Measurements from ENCODE around the gene PSMD6.
A peak's percentile ranks its signal among the peaks of the same experiment; 100 is the strongest.

PSMD6 gene

DNA sequence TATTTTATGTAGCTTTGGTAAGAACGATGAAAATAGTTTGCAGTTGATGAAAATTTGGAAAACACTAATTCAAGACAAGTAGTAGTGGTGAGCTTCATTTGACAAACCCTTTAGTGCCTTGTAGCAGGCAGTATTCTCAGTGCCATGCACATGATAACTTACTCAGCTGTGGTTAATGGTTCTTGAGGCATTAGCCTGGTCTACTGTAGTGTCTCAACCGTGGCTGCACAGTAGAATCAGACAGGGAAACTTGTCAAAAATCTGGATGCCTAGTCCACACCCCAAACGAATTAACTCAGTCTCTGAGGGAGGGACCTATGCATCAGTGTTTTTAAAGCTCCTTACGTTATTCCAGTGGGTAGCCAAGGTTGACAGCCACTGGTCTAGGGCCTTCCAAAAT lies 45.4 kb downstream of the PSMD6 start:
- DNase-seq (ENCODE audit: low read depth in 2 of 2): no peak

DNA sequence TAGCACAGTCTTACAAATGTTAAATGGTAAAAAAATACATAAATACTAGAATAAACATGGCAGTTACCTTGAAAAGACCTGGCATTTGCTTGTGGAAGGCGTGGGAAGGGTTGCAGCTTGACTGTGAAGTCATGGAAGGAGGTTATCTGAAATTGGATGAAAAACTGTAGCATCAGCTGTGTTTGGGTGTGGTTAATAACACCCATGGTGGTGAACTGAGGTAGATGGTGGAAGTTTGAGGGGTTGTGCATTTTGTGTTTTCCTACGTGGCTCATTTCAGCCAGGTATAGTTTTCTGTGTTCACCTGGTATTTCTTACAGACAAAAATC lies 46.5 kb downstream of the PSMD6 start:
- DNase-seq (ENCODE audit: low read depth in 2 of 2): no peak

DNA sequence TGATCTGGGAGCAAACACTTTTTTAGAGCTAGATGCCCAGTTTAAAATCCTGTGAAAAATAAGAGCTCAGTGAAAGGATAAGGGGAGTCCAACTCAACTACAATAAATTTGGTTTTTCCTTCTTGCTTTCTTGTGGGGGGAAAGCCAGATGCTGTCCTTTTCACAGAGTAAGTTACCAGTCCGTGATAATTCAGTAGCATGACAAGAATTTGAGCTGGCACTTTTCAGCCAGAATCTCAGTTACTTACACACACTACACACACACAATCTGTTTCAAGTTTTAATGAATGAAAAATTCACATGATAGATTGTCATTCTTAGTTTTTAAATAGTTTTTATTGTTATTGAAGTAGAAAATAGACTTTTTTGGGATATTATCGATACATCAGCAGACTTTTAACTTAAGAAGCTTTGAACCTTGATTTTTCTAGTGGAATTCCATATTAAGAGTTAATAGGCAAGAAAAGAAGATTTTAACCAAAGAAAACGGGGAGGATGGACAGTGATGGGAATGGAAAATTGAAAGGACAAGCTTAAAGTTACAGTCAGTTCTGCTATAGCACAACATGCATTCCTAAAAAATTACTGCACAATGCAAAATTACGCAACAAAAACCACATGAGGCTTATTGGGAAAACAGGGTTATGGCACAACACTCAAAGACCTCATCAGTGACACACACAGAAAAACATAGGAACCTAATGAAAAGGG lies 47.0 kb downstream of the PSMD6 start:
- DNase-seq (ENCODE audit: low read depth in 2 of 2): no peak

DNA sequence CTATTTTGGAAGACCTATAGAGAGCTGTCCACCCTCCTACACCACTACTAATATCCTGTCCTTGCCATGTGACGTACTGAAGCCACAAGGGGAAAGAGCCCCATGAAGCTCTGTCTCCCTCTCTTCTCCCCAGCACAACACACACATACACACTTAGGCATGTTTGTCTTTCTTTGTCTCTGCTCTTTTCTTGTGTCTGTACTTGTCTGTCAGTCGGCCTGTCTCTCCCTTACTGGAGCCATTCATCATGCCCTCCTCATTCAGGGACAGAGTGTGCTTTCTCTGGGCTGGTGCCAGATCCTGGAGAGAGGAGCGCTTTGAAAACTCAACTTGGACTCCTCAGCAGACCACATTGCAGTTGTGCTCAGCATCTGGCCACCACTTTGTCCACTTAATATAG lies 47.6 kb downstream of the PSMD6 start:
- no peak for DNase-seq (ENCODE audit: low read depth in 2 of 2)

DNA sequence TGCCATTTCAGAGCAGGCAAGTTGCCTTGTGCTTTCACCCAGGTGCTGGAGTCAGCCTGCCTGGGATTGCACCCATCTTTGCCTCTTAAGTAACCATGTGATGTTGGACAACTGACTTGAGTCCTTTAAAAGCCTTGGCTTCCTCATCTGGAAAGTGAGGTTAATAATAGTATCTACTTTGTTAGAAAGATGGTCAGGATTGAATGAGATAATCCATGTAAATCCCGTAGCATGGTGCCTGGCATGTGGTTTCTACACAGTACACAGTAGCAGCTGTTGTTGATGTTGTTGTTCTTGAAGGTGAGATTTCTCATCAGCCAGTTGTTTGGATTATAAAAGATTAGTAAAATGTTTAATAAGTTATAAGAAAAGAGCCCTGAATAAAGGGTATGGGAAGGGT lies 48.8 kb downstream of the PSMD6 start:
- DNase-seq (ENCODE audit: low read depth in 2 of 2): no peak

DNA sequence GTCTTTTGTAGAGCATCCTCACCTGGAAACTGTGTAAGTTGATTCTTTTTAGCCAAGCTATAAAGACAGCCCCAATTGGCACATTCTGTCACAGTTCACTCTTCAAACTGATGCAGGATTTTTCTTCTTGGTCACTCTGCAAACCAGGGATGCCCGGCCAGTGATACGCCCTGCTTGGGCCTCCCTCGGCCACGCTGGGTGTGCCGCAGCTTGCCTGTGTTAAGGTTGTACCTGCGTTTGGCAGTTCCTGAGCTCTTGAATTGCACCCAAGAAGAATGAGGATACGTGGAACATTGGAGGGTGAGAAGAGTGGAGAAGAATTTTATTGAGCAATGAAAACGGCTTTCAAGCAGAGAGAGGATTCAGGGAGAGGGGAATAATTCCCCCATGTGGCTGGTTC lies 49.9 kb downstream of the PSMD6 start:
- DNase-seq (ENCODE audit: low read depth in 2 of 2): no peak

DNA sequence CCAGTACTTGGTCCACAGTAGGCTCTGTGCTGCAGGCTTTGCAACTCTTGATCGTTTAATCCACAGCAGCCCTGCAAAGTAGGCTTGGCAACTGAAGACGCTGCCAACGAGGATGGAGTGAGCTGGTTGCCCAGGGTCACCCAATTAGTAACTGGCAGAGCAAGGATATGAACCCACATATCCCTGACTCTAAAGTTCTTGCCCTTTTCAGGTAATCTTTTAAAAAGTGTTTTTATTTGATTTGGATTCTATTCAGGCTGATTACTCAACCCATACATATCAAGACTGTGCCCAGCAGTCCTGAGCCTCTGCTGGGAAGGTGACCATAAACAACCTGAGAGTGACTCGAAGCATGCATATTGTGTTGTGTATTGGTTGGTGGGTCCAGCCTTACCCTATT lies 50.3 kb downstream of the PSMD6 start:
- no peak for DNase-seq (ENCODE audit: low read depth in 2 of 2)

DNA sequence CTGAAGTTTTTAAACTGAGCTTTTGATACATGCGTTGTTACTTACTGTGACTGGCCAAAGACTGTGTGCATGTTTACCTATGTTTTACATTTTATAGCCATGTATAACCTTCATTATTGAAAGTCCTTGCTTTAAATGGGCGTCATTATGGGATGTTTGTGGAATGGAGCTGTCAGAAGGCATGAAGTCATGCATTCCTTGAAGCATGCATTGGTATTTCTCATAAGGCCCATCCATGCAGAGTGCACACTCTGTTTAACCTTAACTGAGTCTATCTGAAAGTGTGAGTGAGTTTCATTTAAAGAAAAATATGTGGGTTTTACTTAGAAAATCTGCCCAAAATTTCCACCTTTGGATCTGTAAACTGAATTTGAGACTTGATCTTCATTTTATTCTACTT lies 51.1 kb downstream of the PSMD6 start:
- no peak for DNase-seq (ENCODE audit: low read depth in 2 of 2)

DNA sequence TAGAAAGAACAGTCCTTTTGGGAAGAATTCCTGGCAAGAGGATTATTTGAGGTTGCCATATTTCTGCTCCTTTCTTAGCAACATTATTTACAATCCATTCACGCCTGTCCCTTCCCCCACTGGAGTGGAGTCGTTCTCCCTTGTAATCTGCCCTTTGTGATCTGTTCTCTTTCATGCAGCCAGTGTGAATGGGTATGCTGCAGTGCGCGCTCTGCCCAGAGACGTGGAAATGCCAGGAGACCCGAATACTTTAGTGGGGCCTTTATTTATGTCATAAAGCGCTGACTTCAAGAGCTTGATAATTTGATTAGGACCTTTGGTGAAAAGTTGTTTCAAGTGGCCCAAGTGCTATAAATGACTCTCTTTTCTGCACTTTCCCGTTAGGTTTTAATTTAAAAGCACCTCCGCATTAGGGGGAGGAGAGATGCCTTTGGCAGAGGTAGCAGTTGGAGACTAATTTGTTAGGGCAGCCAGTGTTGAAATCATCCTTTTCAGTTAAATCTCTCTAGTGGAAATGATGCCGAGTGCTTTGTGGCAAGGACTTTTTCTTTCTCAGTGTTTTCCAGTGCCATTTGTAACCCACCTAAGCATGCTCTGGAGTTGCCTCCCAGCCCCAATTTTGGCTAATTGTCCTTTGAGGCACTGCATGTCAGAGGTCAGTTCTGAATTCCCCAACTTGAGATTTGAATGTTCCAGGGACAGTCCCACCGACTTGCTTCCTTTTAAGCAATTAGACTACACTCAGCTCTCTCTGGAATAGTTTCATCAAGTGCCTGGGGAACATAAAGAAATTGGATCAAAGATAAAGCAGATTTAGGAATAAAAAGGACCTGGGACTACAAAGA lies 52.4 kb downstream of the PSMD6 start:
- DNase-seq (ENCODE audit: low read depth in 2 of 2): no peak

DNA sequence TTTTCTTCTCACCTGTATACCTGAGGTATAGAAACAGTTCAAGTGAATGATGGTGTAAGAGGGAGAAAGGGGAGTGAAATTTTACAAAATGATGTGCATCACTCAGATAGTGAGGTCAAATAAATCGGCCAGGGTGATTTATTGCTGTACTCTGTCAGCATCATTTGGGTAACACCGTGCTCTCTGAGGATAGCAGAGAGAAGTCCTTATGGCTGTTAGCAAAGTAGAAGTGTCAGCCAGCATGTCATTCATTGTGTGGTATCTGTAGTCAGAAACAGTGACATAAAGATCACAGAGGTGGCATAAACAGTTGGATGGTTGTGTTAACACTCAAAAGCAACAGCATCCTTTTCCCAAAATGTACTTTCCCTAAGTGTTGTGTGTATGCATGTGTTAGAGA lies 53.4 kb downstream of the PSMD6 start:
- no peak for DNase-seq (ENCODE audit: low read depth in 2 of 2)

DNA sequence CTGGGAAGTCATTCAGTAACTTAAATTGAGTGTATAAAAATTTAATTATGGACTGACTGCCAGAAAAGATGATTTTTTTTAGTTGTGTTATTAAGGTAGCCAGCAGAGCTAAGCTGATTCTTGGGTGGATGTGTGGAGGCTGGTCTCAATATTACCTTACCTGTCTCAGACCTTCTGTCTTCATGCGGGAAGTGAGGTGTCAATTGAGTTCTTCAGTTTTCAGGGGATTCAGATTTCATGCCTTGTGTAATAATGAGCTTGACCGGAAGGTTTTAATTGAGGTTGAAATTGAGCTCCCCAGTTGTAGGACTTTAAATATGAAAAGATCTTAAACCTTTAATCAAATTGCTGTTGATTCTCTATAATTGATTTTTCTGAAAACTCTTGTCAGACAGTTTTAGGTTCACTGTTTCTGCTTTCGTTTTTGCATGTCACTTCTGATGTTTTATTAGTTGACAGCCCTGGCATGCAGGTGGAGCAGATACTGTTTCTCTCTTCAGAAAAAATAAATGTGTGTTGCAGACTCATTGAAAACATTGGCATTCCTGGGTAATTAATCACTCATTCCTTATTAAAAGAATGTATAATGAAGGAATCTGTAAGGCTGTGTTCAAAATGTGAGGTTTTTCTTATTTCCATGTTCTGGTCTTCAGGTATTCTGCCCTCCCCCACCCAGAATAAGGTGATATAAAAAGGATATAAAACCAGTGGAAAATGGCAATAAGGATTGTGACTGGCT lies 54.5 kb downstream of the PSMD6 start:
- no peak for DNase-seq (ENCODE audit: low read depth in 2 of 2)

DNA sequence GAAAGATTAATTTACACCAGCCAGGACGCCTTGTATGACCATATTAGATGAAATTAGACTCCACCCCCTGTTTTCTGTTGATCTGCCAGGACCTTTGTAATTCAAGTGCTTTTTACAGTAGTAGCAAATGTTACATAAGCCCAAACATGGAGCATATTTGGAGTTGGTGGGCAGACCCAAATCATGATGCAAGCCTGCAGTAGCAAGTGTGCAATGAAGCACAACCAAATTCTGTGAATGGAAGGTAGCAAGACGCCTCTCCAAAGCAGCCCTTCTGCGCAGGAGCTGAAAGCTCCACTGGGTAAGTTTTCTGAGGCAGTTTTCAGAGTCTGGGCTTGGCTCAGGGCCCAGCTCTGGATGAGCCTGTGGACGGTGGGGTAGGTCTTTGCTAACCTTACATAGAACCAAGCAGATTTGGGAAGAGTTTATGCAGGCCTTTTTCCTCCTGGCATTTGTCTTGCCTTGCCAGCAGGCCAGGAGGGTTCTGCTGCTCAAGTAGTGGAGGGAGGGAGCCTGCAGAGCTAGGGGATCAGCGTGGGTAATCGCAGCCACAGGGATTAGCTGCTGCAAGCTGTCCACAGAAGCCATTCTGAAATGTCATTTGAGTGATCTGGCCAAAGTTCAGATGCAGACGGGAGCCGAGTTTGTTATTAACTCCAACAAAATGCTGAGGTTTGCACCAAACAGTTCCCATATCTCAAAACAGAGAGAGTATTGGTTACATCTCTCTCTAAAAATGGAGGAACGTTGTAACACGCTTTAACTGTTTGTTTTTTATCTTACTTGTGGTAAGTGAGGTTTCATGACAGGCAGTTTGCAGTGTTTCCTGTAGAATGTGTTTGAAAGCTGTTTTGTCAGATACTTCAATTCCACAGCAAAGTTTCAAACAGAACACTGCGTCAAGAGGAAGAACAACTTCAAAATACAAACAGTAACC lies 55.4 kb downstream of the PSMD6 start:
- DNase-seq (ENCODE audit: low read depth in 2 of 2): peak in 1 of 2 donors; percentile 8

DNA sequence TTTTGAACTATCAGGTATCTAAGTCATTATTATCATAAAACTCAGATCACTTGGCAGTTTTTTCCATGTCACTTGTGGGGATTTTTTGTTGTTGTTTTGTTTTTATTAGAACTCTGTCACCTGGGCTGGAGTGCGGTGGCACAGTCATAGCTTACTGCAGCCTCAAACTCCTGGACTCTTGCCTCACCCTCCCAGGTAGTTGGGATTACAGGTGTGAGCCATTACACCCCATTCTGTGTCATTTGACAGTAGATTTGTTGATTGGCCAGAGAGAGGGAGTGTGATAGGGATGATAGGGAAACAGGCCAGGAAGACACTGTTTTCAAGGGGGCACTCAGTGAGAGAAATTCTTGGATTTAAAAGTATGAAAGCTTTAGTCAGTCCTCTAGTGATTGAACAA lies 56.4 kb downstream of the PSMD6 start:
- DNase-seq (ENCODE audit: low read depth in 2 of 2): no peak

DNA sequence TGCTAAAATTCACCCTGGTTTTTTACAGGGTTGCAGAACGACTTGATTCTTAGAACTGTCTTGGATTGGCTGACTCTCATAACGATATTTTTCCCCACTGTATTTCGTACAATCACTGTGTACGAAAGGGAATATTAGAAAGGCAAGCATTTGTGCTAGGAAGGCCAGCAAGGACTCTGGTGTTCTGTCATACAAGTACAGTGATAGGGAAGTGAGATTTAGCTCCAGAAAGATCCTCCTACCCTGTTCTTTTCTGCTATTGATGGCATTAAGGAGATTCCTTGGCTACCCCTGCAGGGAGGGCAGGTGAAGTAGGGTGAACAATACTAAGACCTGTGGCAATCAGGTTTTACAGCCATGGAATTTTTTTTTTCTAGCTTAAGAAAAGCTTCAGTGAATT lies 57.3 kb downstream of the PSMD6 start:
- DNase-seq (ENCODE audit: low read depth in 2 of 2): no peak

DNA sequence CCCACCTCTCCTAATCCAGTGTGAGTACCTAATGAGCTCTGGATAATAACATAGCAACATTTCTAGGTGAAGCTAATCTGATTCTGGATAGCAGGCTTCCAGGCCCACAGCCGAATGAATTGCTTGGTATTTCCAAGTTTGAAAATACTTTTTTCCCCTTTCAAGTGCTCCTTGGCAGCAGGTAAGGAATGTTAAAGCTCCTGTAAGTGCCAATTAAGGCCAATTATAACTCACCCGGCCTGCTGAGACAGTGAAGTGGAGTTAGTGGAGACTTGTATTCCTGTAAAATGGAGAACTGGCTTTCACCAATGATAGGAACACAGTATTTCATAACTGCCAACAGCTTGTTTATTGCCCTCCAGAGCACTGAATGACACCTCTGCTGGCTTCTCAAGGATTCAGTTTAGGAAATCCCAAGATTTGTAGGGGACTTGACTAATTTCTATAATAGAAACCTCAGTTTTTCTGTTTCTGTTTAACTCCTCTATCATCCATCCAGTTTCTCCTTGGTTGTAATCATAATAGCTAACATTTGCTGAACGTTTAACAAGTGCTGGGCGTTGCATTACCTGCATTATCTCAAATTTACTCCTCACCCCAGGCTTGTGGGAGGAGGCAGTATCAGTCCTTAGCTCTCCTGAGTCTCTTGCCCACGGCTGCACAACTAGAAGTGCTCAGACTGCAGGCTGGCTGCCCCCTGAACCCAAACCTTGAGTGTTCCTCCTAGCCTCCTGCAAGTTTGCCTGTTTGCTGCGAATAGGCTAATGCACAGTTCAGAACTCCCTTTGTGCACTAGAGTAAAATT lies 58.4 kb downstream of the PSMD6 start:
- DNase-seq (ENCODE audit: low read depth in 2 of 2): no peak

DNA sequence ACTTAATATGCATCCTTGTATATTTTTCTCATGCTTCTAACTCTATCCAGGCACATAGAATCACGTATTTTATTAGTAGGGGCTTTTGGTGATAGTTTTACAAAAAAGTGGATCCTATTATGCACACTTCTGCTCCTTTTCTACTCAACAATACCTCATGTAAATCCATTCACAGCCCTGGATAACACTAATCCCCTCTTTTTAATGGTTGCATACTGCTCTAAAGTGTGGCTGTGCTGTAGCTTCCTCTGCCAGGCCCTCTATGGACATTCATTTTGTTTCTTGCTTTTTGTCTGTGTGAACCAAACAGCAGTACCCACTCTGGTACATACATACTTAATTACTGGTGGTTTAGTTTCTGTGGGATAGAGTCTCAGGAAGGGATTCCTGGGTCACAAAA lies 59.8 kb downstream of the PSMD6 start:
- DNase-seq (ENCODE audit: low read depth in 2 of 2): no peak

DNA sequence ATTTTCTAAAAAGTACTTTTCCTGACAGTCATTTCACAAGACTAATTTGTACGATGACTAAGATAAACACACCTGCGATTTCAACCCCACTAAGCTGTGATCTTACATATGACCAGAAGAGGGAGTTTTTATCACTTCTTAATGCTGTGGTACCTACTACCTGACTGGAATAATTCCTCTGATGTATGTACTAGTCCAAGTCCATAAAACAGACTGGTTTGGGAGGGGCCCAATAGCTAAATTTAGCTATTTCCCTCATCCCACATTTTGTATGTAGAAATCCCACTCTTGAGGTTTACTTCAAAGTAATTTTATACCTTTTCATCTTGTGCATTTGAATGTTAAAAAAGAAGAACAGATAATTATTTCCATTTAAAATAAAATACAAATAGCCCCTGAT lies 61.4 kb downstream of the PSMD6 start:
- DNase-seq (ENCODE audit: low read depth in 2 of 2): no peak

All from activated CD8-positive, alpha-beta memory T cell treated with anti-CD3 and anti-CD28 coated beads for 4 hours (primary cell).